Stimulated activated CD4-positive, alpha-beta T cell treated with anti-CD3 and anti-CD28 coated beads, TNF-alpha, amount 100 ng/mL, for 48 hours (primary cell): ENCODE data around the gene PYROXD2.

Source experiments
- DNase-seq, 3 donors: peaks; one replicate each; pipeline ENCODE4 v3.0.0-alpha.2; 2020; ENCODE audit warnings: low read depth in 3 of 3

The PYROXD2 gene

GRCh38 chr10:98415731-98416119, 743 bp upstream of the PYROXD2 start:
- no peak for DNase-seq

- no peak for DNase-seq
Observed at GRCh38 chr10:98414578-98414931, 427 bp downstream of the PYROXD2 start.

- no peak for DNase-seq
Observed at GRCh38 chr10:98411768-98412167, 3.2 kb downstream of the PYROXD2 start.

GRCh38 chr10:98411166-98411565, 3.8 kb downstream of the PYROXD2 start:
- DNase-seq, result no peak

- DNase-seq, result no peak
Observed at GRCh38 chr10:98410759-98411158, 4.2 kb downstream of the PYROXD2 start.

GRCh38 chr10:98410135-98410743, 4.7 kb downstream of the PYROXD2 start:
- DNase-seq, result no peak

GRCh38 chr10:98408799-98409198, 6.2 kb downstream of the PYROXD2 start:
- DNase-seq, result no peak

- DNase-seq, result no peak
Observed at GRCh38 chr10:98407744-98408241, 7.2 kb downstream of the PYROXD2 start.

- no peak for DNase-seq
Observed at GRCh38 chr10:98407017-98407743, 7.8 kb downstream of the PYROXD2 start.

GRCh38 chr10:98405422-98405821, 9.6 kb downstream of the PYROXD2 start:
- DNase-seq, result no peak

- no peak for DNase-seq
Observed at GRCh38 chr10:98404571-98405359, 10.2 kb downstream of the PYROXD2 start.

GRCh38 chr10:98403812-98404504, 11.0 kb downstream of the PYROXD2 start:
- DNase-seq, result no peak

- DNase-seq, result no peak
Observed at GRCh38 chr10:98402931-98403718, 11.9 kb downstream of the PYROXD2 start.

- DNase-seq, result no peak
Observed at GRCh38 chr10:98402478-98402877, 12.5 kb downstream of the PYROXD2 start.

- DNase-seq, result no peak
Observed at GRCh38 chr10:98400482-98400881, 14.5 kb downstream of the PYROXD2 start.

- DNase-seq, result no peak
Observed at GRCh38 chr10:98399784-98400183, 15.2 kb downstream of the PYROXD2 start.

- no peak for DNase-seq
Observed at GRCh38 chr10:98397089-98397600, 17.8 kb downstream of the PYROXD2 start.

- DNase-seq, result no peak
Observed at GRCh38 chr10:98396096-98397063, 18.6 kb downstream of the PYROXD2 start.

GRCh38 chr10:98394851-98395440, 20.0 kb downstream of the PYROXD2 start:
- no peak for DNase-seq
